Measurements from ENCODE around the gene RGS21.
A peak's percentile ranks its signal among the peaks of the same experiment; 100 is the strongest.

Gene RGS21

GRCh38 chr1:192343344-192343743, 26.6 kb downstream of the RGS21 start:
- H3K4me1 ChIP-seq (ENCODE audit: control insufficient read depth, low read depth, low read length): peaks cover 8% of the 10 kb centered on the region
- no peaks in the 10 kb centered on the region for H3K36me3 ChIP-seq (ENCODE audit: control insufficient read depth, low read depth, low read length)
- H3K9me3 ChIP-seq (ENCODE audit: control insufficient read depth, low read depth, low read length): no peaks in the 10 kb centered on the region
- H3K27me3 ChIP-seq (ENCODE audit: control insufficient read depth, insufficient read depth, low read length): no peaks in the 10 kb centered on the region
- peak overlapping the region; percentile 52 for H3K27ac ChIP-seq (ENCODE audit: low read length)
- no peak overlapping the region for H3K9ac ChIP-seq (ENCODE audit: low read length)
- H3K4me3 ChIP-seq (ENCODE audit: low read length): no peak overlapping the region

- Histone ChIP-seq H3K27ac (ENCODE audit: low read length) (no peak overlapping the region), H3K4me1 (ENCODE audit: control insufficient read depth, low read depth, low read length) (no peaks in the 10 kb centered on the region), H3K27me3 (ENCODE audit: control insufficient read depth, insufficient read depth, low read length) (no peaks in the 10 kb centered on the region), H3K9me3 (ENCODE audit: control insufficient read depth, low read depth, low read length) (no peaks in the 10 kb centered on the region), H3K36me3 (ENCODE audit: control insufficient read depth, low read depth, low read length) (no peaks in the 10 kb centered on the region), H3K9ac (ENCODE audit: low read length) (no peak overlapping the region), H3K4me3 (ENCODE audit: low read length) (no peak overlapping the region)
Measured at GRCh38 chr1:192349314-192349713, 32.5 kb downstream of the RGS21 start.

GRCh38 chr1:192350356-192350755, 33.6 kb downstream of the RGS21 start:
- H3K27me3 ChIP-seq (ENCODE audit: control insufficient read depth, insufficient read depth, low read length): no peaks in the 10 kb centered on the region
- H3K27ac ChIP-seq (ENCODE audit: low read length): no peak overlapping the region
- no peaks in the 10 kb centered on the region for H3K4me1 ChIP-seq (ENCODE audit: control insufficient read depth, low read depth, low read length)
- no peak overlapping the region for H3K9ac ChIP-seq (ENCODE audit: low read length)
- H3K4me3 ChIP-seq (ENCODE audit: low read length): no peak overlapping the region
- H3K36me3 ChIP-seq (ENCODE audit: control insufficient read depth, low read depth, low read length): no peaks in the 10 kb centered on the region
- H3K9me3 ChIP-seq (ENCODE audit: control insufficient read depth, low read depth, low read length): no peaks in the 10 kb centered on the region

GRCh38 chr1:192351550-192351949, 34.8 kb downstream of the RGS21 start:
- no peaks in the 10 kb centered on the region for H3K36me3 ChIP-seq (ENCODE audit: control insufficient read depth, low read depth, low read length)
- H3K9me3 ChIP-seq (ENCODE audit: control insufficient read depth, low read depth, low read length): no peaks in the 10 kb centered on the region
- no peak overlapping the region for H3K9ac ChIP-seq (ENCODE audit: low read length)
- no peak overlapping the region for H3K4me3 ChIP-seq (ENCODE audit: low read length)
- no peaks in the 10 kb centered on the region for H3K4me1 ChIP-seq (ENCODE audit: control insufficient read depth, low read depth, low read length)
- no peaks in the 10 kb centered on the region for H3K27me3 ChIP-seq (ENCODE audit: control insufficient read depth, insufficient read depth, low read length)
- H3K27ac ChIP-seq (ENCODE audit: low read length): no peak overlapping the region

GRCh38 chr1:192357924-192358323, 41.1 kb downstream of the RGS21 start:
- no peak overlapping the region for H3K9ac ChIP-seq (ENCODE audit: low read length)
- H3K4me3 ChIP-seq (ENCODE audit: low read length): no peak overlapping the region
- no peak overlapping the region for H3K27ac ChIP-seq (ENCODE audit: low read length)
- no peaks in the 10 kb centered on the region for H3K9me3 ChIP-seq (ENCODE audit: control insufficient read depth, low read depth, low read length)
- no peaks in the 10 kb centered on the region for H3K27me3 ChIP-seq (ENCODE audit: control insufficient read depth, insufficient read depth, low read length)
- H3K4me1 ChIP-seq (ENCODE audit: control insufficient read depth, low read depth, low read length): no peaks in the 10 kb centered on the region
- H3K36me3 ChIP-seq (ENCODE audit: control insufficient read depth, low read depth, low read length): no peaks in the 10 kb centered on the region

- Histone ChIP-seq H3K36me3 (ENCODE audit: control insufficient read depth, low read depth, low read length) (no peaks in the 10 kb centered on the region), H3K27ac (ENCODE audit: low read length) (no peak overlapping the region), H3K9me3 (ENCODE audit: control insufficient read depth, low read depth, low read length) (no peaks in the 10 kb centered on the region), H3K4me3 (ENCODE audit: low read length) (no peak overlapping the region), H3K27me3 (ENCODE audit: control insufficient read depth, insufficient read depth, low read length) (no peaks in the 10 kb centered on the region), H3K9ac (ENCODE audit: low read length) (no peak overlapping the region), H3K4me1 (ENCODE audit: control insufficient read depth, low read depth, low read length) (no peaks in the 10 kb centered on the region)
Measured at GRCh38 chr1:192358402-192358801, 41.6 kb downstream of the RGS21 start.

- Histone ChIP-seq H3K9me3 (ENCODE audit: control insufficient read depth, low read depth, low read length) (no peaks in the 10 kb centered on the region), H3K9ac (ENCODE audit: low read length) (no peak overlapping the region), H3K36me3 (ENCODE audit: control insufficient read depth, low read depth, low read length) (no peaks in the 10 kb centered on the region), H3K4me1 (ENCODE audit: control insufficient read depth, low read depth, low read length) (no peaks in the 10 kb centered on the region), H3K4me3 (ENCODE audit: low read length) (no peak overlapping the region), H3K27me3 (ENCODE audit: control insufficient read depth, insufficient read depth, low read length) (no peaks in the 10 kb centered on the region), H3K27ac (ENCODE audit: low read length) (no peak overlapping the region)
Measured at GRCh38 chr1:192358822-192359221, 42.0 kb downstream of the RGS21 start.

- no peaks in the 10 kb centered on the region for H3K9me3 ChIP-seq (ENCODE audit: control insufficient read depth, low read depth, low read length)
- no peaks in the 10 kb centered on the region for H3K36me3 ChIP-seq (ENCODE audit: control insufficient read depth, low read depth, low read length)
- no peak overlapping the region for H3K9ac ChIP-seq (ENCODE audit: low read length)
- no peak overlapping the region for H3K27ac ChIP-seq (ENCODE audit: low read length)
- H3K27me3 ChIP-seq (ENCODE audit: control insufficient read depth, insufficient read depth, low read length): no peaks in the 10 kb centered on the region
- H3K4me1 ChIP-seq (ENCODE audit: control insufficient read depth, low read depth, low read length): no peaks in the 10 kb centered on the region
- H3K4me3 ChIP-seq (ENCODE audit: low read length): no peak overlapping the region
Measured at GRCh38 chr1:192363177-192363576, 46.4 kb downstream of the RGS21 start.

GRCh38 chr1:192367436-192367835, 50.6 kb downstream of the RGS21 start:
- Histone ChIP-seq H3K27ac (ENCODE audit: low read length) (no peak overlapping the region), H3K27me3 (ENCODE audit: control insufficient read depth, insufficient read depth, low read length) (no peaks in the 10 kb centered on the region)

GRCh38 chr1:192375306-192375705, 58.5 kb downstream of the RGS21 start:
- Histone ChIP-seq H3K9me3 (ENCODE audit: control insufficient read depth, low read depth, low read length) (no peaks in the 10 kb centered on the region), H3K27ac (ENCODE audit: low read length) (no peak overlapping the region), H3K36me3 (ENCODE audit: control insufficient read depth, low read depth, low read length) (no peaks in the 10 kb centered on the region), H3K27me3 (ENCODE audit: control insufficient read depth, insufficient read depth, low read length) (no peaks in the 10 kb centered on the region), H3K4me3 (ENCODE audit: low read length) (no peak overlapping the region), H3K4me1 (ENCODE audit: control insufficient read depth, low read depth, low read length) (peaks cover 8% of the 10 kb centered on the region), H3K9ac (ENCODE audit: low read length) (no peak overlapping the region)

More at GRCh38 chr1:192367436-192367835, 50.6 kb downstream of the RGS21 start:
- Histone ChIP-seq H3K4me1 (ENCODE audit: control insufficient read depth, low read depth, low read length) (no peaks in the 10 kb centered on the region), H3K4me3 (ENCODE audit: low read length) (no peak overlapping the region), H3K9me3 (ENCODE audit: control insufficient read depth, low read depth, low read length) (no peaks in the 10 kb centered on the region), H3K36me3 (ENCODE audit: control insufficient read depth, low read depth, low read length) (no peaks in the 10 kb centered on the region), H3K9ac (ENCODE audit: low read length) (no peak overlapping the region)

GRCh38 chr1:192376374-192376773, 59.6 kb downstream of the RGS21 start:
- Histone ChIP-seq H3K9me3 (ENCODE audit: control insufficient read depth, low read depth, low read length) (no peaks in the 10 kb centered on the region), H3K9ac (ENCODE audit: low read length) (no peak overlapping the region), H3K27me3 (ENCODE audit: control insufficient read depth, insufficient read depth, low read length) (no peaks in the 10 kb centered on the region), H3K4me1 (ENCODE audit: control insufficient read depth, low read depth, low read length) (peaks cover 8% of the 10 kb centered on the region), H3K36me3 (ENCODE audit: control insufficient read depth, low read depth, low read length) (no peaks in the 10 kb centered on the region), H3K4me3 (ENCODE audit: low read length) (no peak overlapping the region), H3K27ac (ENCODE audit: low read length) (no peak overlapping the region)

- Histone ChIP-seq H3K4me1 (ENCODE audit: control insufficient read depth, low read depth, low read length) (peaks cover 8% of the 10 kb centered on the region), H3K9me3 (ENCODE audit: control insufficient read depth, low read depth, low read length) (no peaks in the 10 kb centered on the region), H3K4me3 (ENCODE audit: low read length) (no peak overlapping the region), H3K36me3 (ENCODE audit: control insufficient read depth, low read depth, low read length) (no peaks in the 10 kb centered on the region), H3K27ac (ENCODE audit: low read length) (no peak overlapping the region), H3K9ac (ENCODE audit: low read length) (no peak overlapping the region), H3K27me3 (ENCODE audit: control insufficient read depth, insufficient read depth, low read length) (no peaks in the 10 kb centered on the region)
Measured at GRCh38 chr1:192378276-192378675, 61.5 kb downstream of the RGS21 start.
